ENCODE measurements around the gene GFM2.

GFM2 gene

GRCh38 chr5:74722271-74722670, 44.6 kb downstream of the GFM2 start:
- no peak overlapping the region for H3K27ac ChIP-seq
- peaks cover 34 to 82% (median 68%) of the 10 kb centered on the region in 3 donors for H3K36me3 ChIP-seq

DNA sequence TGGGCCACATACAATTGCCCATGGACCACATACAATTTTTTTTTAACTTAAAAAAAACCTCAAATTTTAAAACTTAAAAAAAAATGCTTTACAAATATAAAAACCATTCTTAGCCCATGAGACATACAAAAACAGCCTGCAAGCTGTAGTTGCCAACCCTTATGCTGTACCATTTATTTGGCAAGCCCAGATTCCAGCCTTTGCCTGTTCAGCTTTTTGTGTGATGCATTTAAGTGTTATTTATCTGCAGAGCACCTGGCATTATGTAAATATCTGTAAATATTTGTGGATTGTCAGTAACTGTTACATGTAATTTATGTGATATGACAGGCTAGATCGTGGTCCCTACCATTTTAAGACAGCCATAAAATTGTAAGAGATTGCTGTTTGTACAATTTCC, 49.3 kb downstream of the GFM2 start:
- Histone ChIP-seq H3K4me3 (no peak overlapping the region), H3K27me3 (no peaks in the 10 kb centered on the region), H3K4me1 (no peaks in the 10 kb centered on the region), H3K36me3 (peaks cover 25 to 74% (median 58%) of the 10 kb centered on the region in 3 donors), H3K27ac (no peak overlapping the region), H3K9me3 (no peaks in the 10 kb centered on the region)
- intact Hi-C loops (cut with DNase I; ENCODE audit: low total_unique reads) = no loop called here
- DNase-seq = no peak
- TF ChIP-seq CTCF (IDR thresholded peaks at IDR 0.05) = no peak

More at GRCh38 chr5:74722271-74722670, 44.6 kb downstream of the GFM2 start:
- Histone ChIP-seq H3K27me3 (no peaks in the 10 kb centered on the region), H3K4me1 (no peaks in the 10 kb centered on the region), H3K9me3 (no peaks in the 10 kb centered on the region), H3K4me3 (no peak overlapping the region)
- no peak for DNase-seq
- no peak for TF ChIP-seq CTCF (IDR thresholded peaks at IDR 0.05)
- intact Hi-C loops (cut with DNase I; ENCODE audit: low total_unique reads) = no loop called here

DNA sequence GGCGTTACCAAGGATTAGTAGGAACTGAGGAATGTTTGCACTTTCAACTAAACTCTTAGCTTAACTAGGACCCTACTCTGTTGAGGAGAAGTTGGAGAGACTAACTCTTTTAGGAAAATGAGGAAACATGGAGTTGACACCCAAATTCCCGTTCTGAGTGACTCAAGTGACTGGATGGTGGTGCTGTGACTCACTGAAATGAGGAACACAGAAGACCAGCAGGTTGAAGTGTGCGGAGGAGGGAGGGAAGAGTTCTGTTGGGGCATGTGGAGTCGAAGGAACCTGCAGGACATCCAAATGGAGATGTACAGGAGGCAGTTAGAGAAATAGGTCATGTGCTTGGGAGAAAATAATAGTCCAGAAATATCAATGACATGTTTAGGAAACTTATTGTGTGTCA, 73.7 kb downstream of the GFM2 start:
- Histone ChIP-seq H3K9me3 (no peaks in the 10 kb centered on the region), H3K27me3 (no peaks in the 10 kb centered on the region), H3K36me3 (peaks cover 33 to 77% (median 61%) of the 10 kb centered on the region in 3 donors), H3K27ac (no peak overlapping the region), H3K4me3 (no peak overlapping the region), H3K4me1 (no peaks in the 10 kb centered on the region)
- no peak for TF ChIP-seq CTCF (IDR thresholded peaks at IDR 0.05)
- DNase-seq = no peak
- intact Hi-C loops (cut with DNase I; ENCODE audit: low total_unique reads) = no loop called here

DNA sequence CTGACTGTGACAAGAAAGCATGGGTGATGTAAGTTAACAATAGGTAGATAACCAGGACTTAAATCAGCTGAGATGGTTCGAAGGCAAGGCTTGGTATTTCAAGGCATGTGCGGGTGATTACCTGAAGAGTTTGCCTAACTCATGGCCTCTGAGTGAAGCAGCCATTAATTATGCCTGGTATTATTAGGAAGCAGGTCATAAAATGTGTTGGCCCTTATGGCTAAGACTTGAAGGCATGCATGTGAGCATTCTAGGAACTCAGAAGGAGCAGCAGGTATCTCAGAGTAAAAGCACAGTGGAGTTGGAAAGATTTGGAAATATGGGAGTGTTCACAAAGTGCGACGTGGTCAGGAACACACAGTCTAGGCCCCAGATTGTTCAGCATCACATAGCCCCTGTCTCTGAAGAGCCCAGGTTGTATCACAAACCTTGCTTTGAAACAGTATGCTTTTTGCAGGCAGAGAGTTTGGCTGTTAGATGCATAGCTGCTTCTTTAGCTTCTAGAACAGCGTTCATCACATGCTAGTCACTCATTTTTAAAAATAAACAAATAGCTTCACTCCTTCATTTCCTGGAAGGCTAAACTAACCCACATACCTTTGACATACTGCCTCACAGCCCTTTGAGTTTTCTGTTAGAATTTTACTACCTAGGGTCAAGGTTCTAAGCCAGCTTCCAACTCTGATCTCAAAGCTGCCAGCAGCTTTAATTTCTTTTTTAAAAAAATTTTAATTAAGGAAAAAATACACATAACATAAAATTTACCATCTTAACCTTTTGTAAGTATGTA, 79.8 kb downstream of the GFM2 start:
- H3K9me3 ChIP-seq = no peaks in the 10 kb centered on the region
- DNase-seq = no peak
- intact Hi-C loops (cut with DNase I; ENCODE audit: low total_unique reads) = loop anchor here (5.0 kb wide), 1 partner anchor 75 kb away; no protein-coding TSS in a partner anchor
- TF ChIP-seq CTCF (IDR thresholded peaks at IDR 0.05) = no peak
- no peak overlapping the region for H3K27ac ChIP-seq
- H3K36me3 ChIP-seq = peaks cover 4 to 25% (median 21%) of the 10 kb centered on the region in 3 donors
- peaks cover 0 to 20% (median 17%) of the 10 kb centered on the region in 4 donors for H3K4me1 ChIP-seq
- no peaks in the 10 kb centered on the region for H3K27me3 ChIP-seq
- H3K4me3 ChIP-seq = no peak overlapping the region

DNA sequence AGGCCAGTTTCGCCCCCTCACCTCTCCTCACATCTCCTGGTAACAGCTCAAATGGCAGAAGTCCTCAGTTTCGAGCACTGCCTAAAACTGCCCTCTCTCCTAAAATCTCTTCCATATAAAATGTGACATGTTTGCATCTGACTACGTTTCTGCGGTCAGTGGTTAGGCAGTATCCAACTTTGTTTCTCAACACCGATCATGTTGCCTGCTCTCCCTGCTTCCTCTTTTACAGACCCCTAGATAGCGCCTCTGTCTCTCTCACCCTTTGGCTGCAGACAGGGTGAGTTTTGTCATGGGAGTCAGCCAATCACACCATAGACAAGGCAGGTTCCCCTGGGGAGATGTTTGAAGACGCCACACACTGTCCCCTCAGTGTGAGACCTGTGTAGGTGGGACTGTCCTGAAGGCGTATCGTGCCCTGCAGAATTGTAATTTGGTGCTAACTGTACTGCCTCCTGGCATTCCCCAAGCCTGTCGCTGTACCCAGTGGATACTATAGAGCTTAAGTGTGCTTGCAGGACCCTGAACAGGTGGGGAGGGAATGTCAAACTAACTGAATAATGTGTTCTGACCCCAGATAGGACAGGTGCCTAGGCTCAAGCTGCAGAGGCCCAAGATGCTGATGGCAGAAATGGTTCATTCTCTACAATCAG, 80.8 kb downstream of the GFM2 start:
- intact Hi-C loops (cut with DNase I; ENCODE audit: low total_unique reads) = loop anchor here (5.0 kb wide), 1 partner anchor 76 kb away; no protein-coding TSS in a partner anchor
- Histone ChIP-seq H3K27ac (peak overlapping the region; percentile 76 to 83), H3K36me3 (peaks cover 4 to 17% (median 14%) of the 10 kb centered on the region in 3 donors), H3K4me3 (peak overlapping the region; percentile 60 to 66), H3K9me3 (no peaks in the 10 kb centered on the region), H3K4me1 (peaks cover 0 to 20% (median 17%) of the 10 kb centered on the region in 4 donors), H3K27me3 (no peaks in the 10 kb centered on the region)
- DNase-seq = peak in 1 of 2 donors; percentile 38
- TF ChIP-seq CTCF (IDR thresholded peaks at IDR 0.05) = no peak

All from tibial artery (tissue), 4 donors.